Measurements from ENCODE around the gene GP5. TPM values are rescaled to one million over a fixed set of nuclear protein-coding genes. Genes with fewer than 3 reads are reported as not detected.

GP5 gene
- polyA plus RNA-seq, 3 donors = 0.12 TPM; not detected in 2

DNA sequence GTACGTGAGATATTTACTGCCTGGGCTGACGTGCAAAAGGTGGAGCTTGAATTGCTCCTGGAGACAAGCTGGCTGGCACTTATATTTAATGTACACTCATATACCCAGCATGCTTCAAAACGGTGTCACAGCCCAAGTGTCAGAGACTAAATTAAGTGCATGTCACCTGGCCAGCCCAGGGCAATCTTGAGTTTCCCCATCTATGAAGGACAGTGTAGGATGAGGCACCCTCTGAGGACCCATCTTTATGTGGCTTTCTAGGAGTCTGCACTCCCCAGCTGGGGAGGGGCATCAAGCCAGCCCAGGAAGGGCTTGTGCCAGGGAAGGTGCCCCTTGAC, 34.8 kb downstream of the GP5 start:
- H3K9me3 ChIP-seq (replicated peaks in 1 of 2; ENCODE audit: control insufficient read depth in 1 of 2, insufficient read depth in 1 of 2, low read length in 2 of 2) = no peaks in the 10 kb centered on the region
- no peak overlapping the region for H3K4me2 ChIP-seq (replicated peaks; ENCODE audit: extremely low read depth, low read length, poor library complexity, severe bottlenecking)
- Mint-ChIP-seq H3K27ac (no peak overlapping the region), H3K36me3 (no peaks in the 10 kb centered on the region), H3K27me3 (ENCODE audit: low read depth in 3 of 3) (peaks cover 9 to 20% (median 16%) of the 10 kb centered on the region in 3 donors), H3K4me3 (no peak overlapping the region), H3K9me3 (peaks cover 0 to 3% (median 0%) of the 10 kb centered on the region in 7 donors), H3K4me1 (no peaks in the 10 kb centered on the region)
- peaks cover 0 to 13% of the 10 kb centered on the region in 2 donors for H3K27me3 ChIP-seq (ENCODE audit: control insufficient read depth in 2 of 2, insufficient read depth in 2 of 2, low read length in 2 of 2)
- H3K4me3 ChIP-seq (replicated peaks in 1 of 3; ENCODE audit: low read depth in 2 of 3, low read length in 3 of 3) = no peak overlapping the region
- H2AFZ ChIP-seq (ENCODE audit: insufficient read depth, low read depth, low read length, poor library complexity, severe bottlenecking) = no peak overlapping the region
- no peaks in the 10 kb centered on the region for H3K36me3 ChIP-seq (replicated peaks in 1 of 2; ENCODE audit: control insufficient read depth in 1 of 2, insufficient read depth in 2 of 2, low read length in 2 of 2)
- TF ChIP-seq CTCF (IDR thresholded peaks at IDR 0.05) = no peak
- H3K79me2 ChIP-seq (ENCODE audit: insufficient read depth, low read length) = no peaks in the 10 kb centered on the region
- no peaks in the 10 kb centered on the region for H3K4me1 ChIP-seq (ENCODE audit: control insufficient read depth in 1 of 2, insufficient read depth in 2 of 2, low read length in 2 of 2)
- no peak overlapping the region for H3K9ac ChIP-seq (ENCODE audit: insufficient read depth, low read length, poor library complexity, severe bottlenecking)
- 100% methylated on average over 2 of the region's 3 CpGs for WGBS (ENCODE audit: insufficient coverage)
- H4K20me1 ChIP-seq (ENCODE audit: insufficient read depth, low read length) = no peaks in the 10 kb centered on the region
- no peak for DNase-seq
- H3K27ac ChIP-seq (ENCODE audit: low read depth in 1 of 2, low read length in 2 of 2) = no peak overlapping the region
- intact Hi-C loops (cut with micrococcal nuclease) = no loop called here

DNA sequence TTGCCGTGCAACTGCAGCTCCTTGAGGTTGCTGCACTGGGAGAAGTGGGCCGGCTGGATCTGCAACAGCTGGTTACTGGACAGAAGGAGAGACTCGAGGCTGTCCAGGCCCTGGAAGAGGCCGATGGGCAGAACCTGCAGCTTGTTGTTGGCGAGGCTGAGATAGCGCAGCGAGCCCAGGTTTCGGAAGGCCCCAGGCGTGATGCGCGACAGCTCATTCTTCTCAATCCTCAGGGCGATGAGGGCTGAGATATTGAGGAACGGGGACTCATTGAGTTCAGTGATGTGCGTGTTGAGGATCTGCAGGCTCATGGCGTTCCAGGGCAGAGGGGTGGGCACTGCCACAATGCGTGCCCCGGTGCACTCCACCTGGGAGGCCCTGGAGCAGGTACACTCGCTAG, 38.5 kb downstream of the GP5 start:
- WGBS (ENCODE audit: insufficient coverage) = 94% methylated on average over 18 of the region's 18 CpGs
- H3K9me3 Mint-ChIP-seq = peaks cover 0 to 3% (median 0%) of the 10 kb centered on the region in 7 donors
- no peak overlapping the region for H3K4me3 Mint-ChIP-seq
- Histone ChIP-seq H3K9ac (ENCODE audit: insufficient read depth, low read length, poor library complexity, severe bottlenecking) (no peak overlapping the region), H3K79me2 (ENCODE audit: insufficient read depth, low read length) (no peaks in the 10 kb centered on the region), H2AFZ (ENCODE audit: insufficient read depth, low read depth, low read length, poor library complexity, severe bottlenecking) (no peak overlapping the region), H4K20me1 (ENCODE audit: insufficient read depth, low read length) (no peaks in the 10 kb centered on the region), H3K36me3 (replicated peaks in 1 of 2; ENCODE audit: control insufficient read depth in 1 of 2, insufficient read depth in 2 of 2, low read length in 2 of 2) (no peaks in the 10 kb centered on the region), H3K4me2 (replicated peaks; ENCODE audit: extremely low read depth, low read length, poor library complexity, severe bottlenecking) (no peak overlapping the region), H3K27ac (ENCODE audit: low read depth in 1 of 2, low read length in 2 of 2) (no peak overlapping the region), H3K4me1 (ENCODE audit: control insufficient read depth in 1 of 2, insufficient read depth in 2 of 2, low read length in 2 of 2) (no peaks in the 10 kb centered on the region), H3K4me3 (replicated peaks in 1 of 3; ENCODE audit: low read depth in 2 of 3, low read length in 3 of 3) (no peak overlapping the region), H3K9me3 (replicated peaks in 1 of 2; ENCODE audit: control insufficient read depth in 1 of 2, insufficient read depth in 1 of 2, low read length in 2 of 2) (no peaks in the 10 kb centered on the region), H3K27me3 (ENCODE audit: control insufficient read depth in 2 of 2, insufficient read depth in 2 of 2, low read length in 2 of 2) (no peaks in the 10 kb centered on the region)
- intact Hi-C loops (cut with micrococcal nuclease) = no loop called here
- H3K4me1 Mint-ChIP-seq = no peaks in the 10 kb centered on the region
- TF ChIP-seq CTCF (IDR thresholded peaks at IDR 0.05) = no peak
- H3K36me3 Mint-ChIP-seq = no peaks in the 10 kb centered on the region
- H3K27ac Mint-ChIP-seq = no peak overlapping the region
- peaks cover 8 to 14% (median 13%) of the 10 kb centered on the region in 3 donors for H3K27me3 Mint-ChIP-seq (ENCODE audit: low read depth in 3 of 3)
- no peak for DNase-seq
